ENCODE data around the gene MKLN1. TPM values are rescaled to one million over a fixed set of nuclear protein-coding genes. Genes with fewer than 3 reads are reported as not detected.

Gene MKLN1
- total RNA-seq, 2 donors from 2014 or later, result 25.1 to 29.3 TPM

GRCh38 chr7:131524115-131524514 lies 196.4 kb downstream of the MKLN1 start:
- intact Hi-C loops (cut with DNase I), result no loop called here
- Histone ChIP-seq H3K4me3 (no peak overlapping the region), H3K4me1 (peaks cover 66% of the 10 kb centered on the region), H3K36me3 (replicated peaks in 1 of 2; ENCODE audit: insufficient read depth in 1 of 2, low read depth in 2 of 2) (no peaks in the 10 kb centered on the region), H3K27me3 (no peaks in the 10 kb centered on the region), H3K27ac (peak overlapping the region in 3 of 4 donors; percentile 0 to 87 (median 77)), H3K9me3 (no peaks in the 10 kb centered on the region)
- ATAC-seq (no peak), DNase-seq (no peak)
- WGBS, 2 donors, result 47 to 72% methylated on average over 2 of the region's 2 CpGs
- TF ChIP-seq POLR2A (IDR thresholded peaks at IDR 0.05) (no peak), CTCF (IDR thresholded peaks at IDR 0.05) (no peak)

GRCh38 chr7:131524703-131525102 lies 197.0 kb downstream of the MKLN1 start:
- no peaks in the 10 kb centered on the region for H3K36me3 ChIP-seq (replicated peaks in 1 of 2; ENCODE audit: insufficient read depth in 1 of 2, low read depth in 2 of 2)
- H3K4me3 ChIP-seq, result no peak overlapping the region
- no peaks in the 10 kb centered on the region for H3K27me3 ChIP-seq
- intact Hi-C loops (cut with DNase I), result no loop called here
- ATAC-seq (no peak), DNase-seq (no peak)
- peaks cover 60% of the 10 kb centered on the region for H3K4me1 ChIP-seq
- peak overlapping the region in 1 of 4 donors; percentile 87 for H3K27ac ChIP-seq
- TF ChIP-seq CTCF (IDR thresholded peaks at IDR 0.05) (no peak), POLR2A (IDR thresholded peaks at IDR 0.05) (no peak)
- no peaks in the 10 kb centered on the region for H3K9me3 ChIP-seq

GRCh38 chr7:131525820-131526219 lies 198.1 kb downstream of the MKLN1 start:
- TF ChIP-seq CTCF (IDR thresholded peaks at IDR 0.05) (no peak), POLR2A (IDR thresholded peaks at IDR 0.05) (no peak)
- ATAC-seq (no peak), DNase-seq (peak in 1 of 4 donors; percentile 5)
- H3K4me1 ChIP-seq, result peaks cover 56% of the 10 kb centered on the region
- intact Hi-C loops (cut with DNase I), result no loop called here
- no peak overlapping the region for H3K4me3 ChIP-seq
- no peaks in the 10 kb centered on the region for H3K9me3 ChIP-seq
- 45 to 50% methylated on average over 2 of the region's 2 CpGs for WGBS, 2 donors
- peak overlapping the region in 1 of 4 donors; percentile 32 for H3K27ac ChIP-seq
- no peaks in the 10 kb centered on the region for H3K36me3 ChIP-seq (replicated peaks in 1 of 2; ENCODE audit: insufficient read depth in 1 of 2, low read depth in 2 of 2)
- H3K27me3 ChIP-seq, result no peaks in the 10 kb centered on the region

GRCh38 chr7:131527456-131527855 lies 199.8 kb downstream of the MKLN1 start:
- peaks cover 49% of the 10 kb centered on the region for H3K4me1 ChIP-seq
- H3K4me3 ChIP-seq, result no peak overlapping the region
- ATAC-seq, result no peak
- no peaks in the 10 kb centered on the region for H3K27me3 ChIP-seq
- TF ChIP-seq CTCF (IDR thresholded peaks at IDR 0.05), result no peak
- TF ChIP-seq POLR2A (IDR thresholded peaks at IDR 0.05), result no peak
- no peaks in the 10 kb centered on the region for H3K9me3 ChIP-seq
- DNase-seq, result no peak
- 55 to 61% methylated on average over 4 of the region's 4 CpGs for WGBS, 2 donors
- intact Hi-C loops (cut with DNase I), result no loop called here
- H3K27ac ChIP-seq, result no peak overlapping the region
- H3K36me3 ChIP-seq (replicated peaks in 1 of 2; ENCODE audit: insufficient read depth in 1 of 2, low read depth in 2 of 2), result no peaks in the 10 kb centered on the region

GRCh38 chr7:131529179-131529578 lies 201.5 kb downstream of the MKLN1 start:
- peak overlapping the region in 1 of 4 donors; percentile 5 for H3K27ac ChIP-seq
- DNase-seq (no peak), ATAC-seq (no peak)
- H3K9me3 ChIP-seq, result no peaks in the 10 kb centered on the region
- 63 to 79% methylated on average over 3 of the region's 3 CpGs for WGBS, 2 donors
- no peaks in the 10 kb centered on the region for H3K36me3 ChIP-seq (replicated peaks in 1 of 2; ENCODE audit: insufficient read depth in 1 of 2, low read depth in 2 of 2)
- peaks cover 49% of the 10 kb centered on the region for H3K4me1 ChIP-seq
- intact Hi-C loops (cut with DNase I), result no loop called here
- TF ChIP-seq CTCF (IDR thresholded peaks at IDR 0.05), result no peak
- TF ChIP-seq POLR2A (IDR thresholded peaks at IDR 0.05), result no peak
- H3K4me3 ChIP-seq, result no peak overlapping the region
- no peaks in the 10 kb centered on the region for H3K27me3 ChIP-seq
